Measurements from ENCODE around the gene SEMA7A.
"Not testable (repeated sequence)": the region's sequence is repeated elsewhere in the genome, so short reads cannot be mapped to it uniquely, and the experiment has no call there.

GRCh38 chr15:74359376-74359775 is 74.4 kb downstream of the SEMA7A start:
- not testable (repeated sequence) for TF ChIP-seq EZH2phosphoT487 (conservative IDR thresholded peaks at IDR 0.05; ENCODE audit: low read length); CTCF (IDR thresholded peaks at IDR 0.05; ENCODE audit: insufficient read depth, low read length, poor library complexity, severe bottlenecking)
